ENCODE results near the gene INPP5E.

- TF ChIP-seq CTCF (IDR thresholded peaks at IDR 0.05) (no peak), POLR2A (IDR thresholded peaks at IDR 0.05) (no peak)
These were observed 21.2 kb upstream of the INPP5E start for GRCh38 chr9:136460772-136461325.
